WTC11 (cell line): Measurements from ENCODE around the gene MYO5B. TPM values are rescaled to one million over a fixed set of nuclear protein-coding genes. Genes with fewer than 3 reads are reported as not detected.

Source experiments
- ATAC-seq: fragments of 200-7000 bp; cut with Tn5 transposase; 2 replicates; pipeline ENCODE4 v1.10.0; 2021; ENCODE audit warnings: mild to moderate bottlenecking, moderate library complexity
- CTCF ChIA-PET: fragments of 300-600 bp; sonication (Branson Sonifier 250); formaldehyde crosslinking; loops from one replicate; lab custom pipeline; 2021; ENCODE audit warnings: antibody characterized with exemption; lab: Charles Lee
- POLR2A ChIA-PET: fragments of 350-600 bp; sonication (Branson Sonifier 250); formaldehyde crosslinking; loops from one replicate; lab custom pipeline; 2021; ENCODE audit warnings: antibody characterized with exemption; lab: Charles Lee
- DNase-seq: peaks from one replicate; pipeline ENCODE4 v3.0.0; 2021; ENCODE audit warnings: low spot score
- H3K27ac Mint-ChIP-seq: 2 replicates; pipeline ENCODE4 v1.8.0; 2021; ENCODE audit warnings: mixed read lengths
- H3K27me3 Mint-ChIP-seq: 2 replicates; pipeline ENCODE4 v1.8.0; 2021; ENCODE audit warnings: low read depth, mild to moderate bottlenecking, moderate library complexity, mixed read lengths
- H3K36me3 Mint-ChIP-seq: 2 replicates; pipeline ENCODE4 v1.8.0; 2021; ENCODE audit warnings: mixed read lengths
- H3K4me1 Mint-ChIP-seq: 2 replicates; pipeline ENCODE4 v1.8.0; 2022; ENCODE audit warnings: mixed read lengths
- H3K4me3 Mint-ChIP-seq: 2 replicates; pipeline ENCODE4 v1.8.0; 2021; ENCODE audit warnings: mild to moderate bottlenecking, moderate library complexity, mixed read lengths
- H3K9me3 Mint-ChIP-seq: 2 replicates; pipeline ENCODE4 v1.8.0; 2021; ENCODE audit warnings: mixed read lengths
- CBFB ChIP-seq: sonication (generic); formaldehyde crosslinking; IDR thresholded peaks from 2 replicates; pipeline ENCODE4 v1.8.1; 2022; ENCODE audit warnings: mild to moderate bottlenecking, low read depth, missing genetic modification reagents
- CREB1 ChIP-seq: sonication (generic); formaldehyde crosslinking; IDR thresholded peaks from 2 replicates; pipeline ENCODE4 v1.8.0; 2023; ENCODE audit warnings: mild to moderate bottlenecking, missing genetic modification reagents
- E2F4 ChIP-seq: sonication (generic); formaldehyde crosslinking; IDR thresholded peaks from 2 replicates; pipeline ENCODE4 v1.8.1; 2022; ENCODE audit warnings: low read depth, mild to moderate bottlenecking, moderate library complexity, missing genetic modification reagents, borderline replicate concordance
- EMX1 ChIP-seq: fragments of 250-450 bp; sonication (Bioruptor Pico); IDR thresholded peaks from 2 replicates; pipeline ENCODE4 v1.8.0; 2021; ENCODE audit warnings: mild to moderate bottlenecking
- GABPB1 ChIP-seq: sonication (generic); formaldehyde crosslinking; IDR thresholded peaks from 2 replicates; pipeline ENCODE4 v1.8.1; 2023; ENCODE audit warnings: mild to moderate bottlenecking, missing genetic modification reagents
- PRRX2 ChIP-seq: fragments of 250-450 bp; sonication (Bioruptor Pico); IDR thresholded peaks from 2 replicates; pipeline ENCODE4 v1.8.0; 2021; ENCODE audit warnings: mild to moderate bottlenecking
- SMAD3 ChIP-seq: sonication (generic); formaldehyde crosslinking; IDR thresholded peaks from 2 replicates; pipeline ENCODE4 v1.8.0; 2022; ENCODE audit warnings: missing genetic modification reagents, mild to moderate bottlenecking, borderline replicate concordance
- SOX15 ChIP-seq: fragments of 250-450 bp; sonication (Bioruptor Pico); IDR thresholded peaks from 2 replicates; pipeline ENCODE4 v1.9.0; 2021; ENCODE audit warnings: mild to moderate bottlenecking
- TEAD4 ChIP-seq: sonication (generic); formaldehyde crosslinking; IDR thresholded peaks from 2 replicates; pipeline ENCODE4 v1.8.0; 2022; ENCODE audit warnings: mild to moderate bottlenecking, missing genetic modification reagents
- ZBTB21 ChIP-seq: sonication (generic); formaldehyde crosslinking; IDR thresholded peaks from 2 replicates; pipeline ENCODE4 v1.8.1; 2023; ENCODE audit warnings: mild to moderate bottlenecking, missing genetic modification reagents, borderline replicate concordance
- ZNF138 ChIP-seq: sonication (generic); formaldehyde crosslinking; conservative IDR thresholded peaks from 2 replicates; pipeline ENCODE4 v1.8.1; 2022; ENCODE audit warnings: mild to moderate bottlenecking, moderate library complexity, missing genetic modification reagents
- ZNF232 ChIP-seq: sonication (generic); formaldehyde crosslinking; IDR thresholded peaks from 2 replicates; pipeline ENCODE4 v1.8.0; 2022; ENCODE audit warnings: mild to moderate bottlenecking, missing genetic modification reagents
- ZNF416 ChIP-seq: fragments of 250-450 bp; sonication (Bioruptor Pico); IDR thresholded peaks from 2 replicates; pipeline ENCODE4 v1.9.0; 2021; ENCODE audit warnings: mild to moderate bottlenecking, inconsistent platforms
- ZNF425 ChIP-seq: fragments of 250-450 bp; sonication (Bioruptor Pico); conservative IDR thresholded peaks from 2 replicates; pipeline ENCODE4 v1.9.0; 2021; ENCODE audit warnings: mild to moderate bottlenecking
- ZNF512 ChIP-seq: sonication (generic); formaldehyde crosslinking; IDR thresholded peaks from 2 replicates; pipeline ENCODE4 v1.8.1; 2022; ENCODE audit warnings: missing genetic modification reagents, borderline replicate concordance
- total RNA-seq: library from RNA; stranded (reverse); gene quantifications from 3 replicates; pipeline ENCODE4 v1.2.3, GENCODE V29; 2021
- TF ChIP-seq, protein P1 (sequence below): sonication (generic); formaldehyde crosslinking; IDR thresholded peaks from 2 replicates; pipeline ENCODE4 v1.8.0; 2022; ENCODE audit warnings: mild to moderate bottlenecking, missing genetic modification reagents
- TF ChIP-seq, protein P2 (sequence below): sonication (generic); formaldehyde crosslinking; conservative IDR thresholded peaks from 2 replicates; pipeline ENCODE4 v1.8.1; 2022; ENCODE audit warnings: mild to moderate bottlenecking, missing genetic modification reagents
- TF ChIP-seq, protein P3 (sequence below): sonication (generic); formaldehyde crosslinking; IDR thresholded peaks from 2 replicates; pipeline ENCODE4 v1.8.0; 2022; ENCODE audit warnings: mild to moderate bottlenecking, missing genetic modification reagents
- TF ChIP-seq, protein P4 (sequence below): sonication (generic); formaldehyde crosslinking; IDR thresholded peaks from 2 replicates; pipeline ENCODE4 v1.8.0; 2022; ENCODE audit warnings: missing genetic modification reagents
- TF ChIP-seq, protein P5 (sequence below): sonication (generic); formaldehyde crosslinking; IDR thresholded peaks from 2 replicates; pipeline ENCODE4 v1.8.1; 2022; ENCODE audit warnings: mild to moderate bottlenecking, moderate library complexity, missing genetic modification reagents
- TF ChIP-seq, protein P6 (sequence below): sonication (generic); formaldehyde crosslinking; IDR thresholded peaks from 2 replicates; pipeline ENCODE4 v1.8.1; 2023; ENCODE audit warnings: mild to moderate bottlenecking, missing genetic modification reagents, moderate library complexity

MYO5B gene
- total RNA-seq, 1 experiment from 2014 or later, result 8.7 TPM

DNA sequence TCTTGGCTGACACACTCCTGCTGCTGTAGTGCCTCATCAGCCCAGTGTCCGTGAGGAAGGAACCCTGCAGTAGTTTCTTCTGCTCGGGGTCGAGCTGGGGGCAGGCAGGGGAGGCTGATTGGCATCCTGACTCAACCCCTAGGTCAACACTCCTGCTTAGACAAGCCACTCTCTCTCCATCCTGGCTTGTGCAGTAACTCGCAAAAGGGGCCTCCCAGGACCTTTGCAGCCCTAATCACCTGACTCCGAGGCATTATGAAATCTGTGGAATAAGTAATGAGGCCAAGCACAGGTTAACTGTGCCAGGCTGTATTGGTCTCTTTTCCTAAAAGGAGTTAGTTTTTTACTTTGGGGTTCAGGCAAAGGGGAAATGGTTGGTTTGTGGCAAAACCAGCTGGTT is 289.2 kb downstream of the MYO5B start (continued):
- TF ChIP-seq CREB1 (CRISPR knock-in tag), result no peak
- no peak for TF ChIP-seq ZNF425 (CRISPR knock-in tag)
- TF ChIP-seq, protein P1, sequence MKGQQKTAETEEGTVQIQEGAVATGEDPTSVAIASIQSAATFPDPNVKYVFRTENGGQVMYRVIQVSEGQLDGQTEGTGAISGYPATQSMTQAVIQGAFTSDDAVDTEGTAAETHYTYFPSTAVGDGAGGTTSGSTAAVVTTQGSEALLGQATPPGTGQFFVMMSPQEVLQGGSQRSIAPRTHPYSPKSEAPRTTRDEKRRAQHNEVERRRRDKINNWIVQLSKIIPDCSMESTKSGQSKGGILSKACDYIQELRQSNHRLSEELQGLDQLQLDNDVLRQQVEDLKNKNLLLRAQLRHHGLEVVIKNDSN (CRISPR knock-in tag), result no peak
- TF ChIP-seq, protein P2, sequence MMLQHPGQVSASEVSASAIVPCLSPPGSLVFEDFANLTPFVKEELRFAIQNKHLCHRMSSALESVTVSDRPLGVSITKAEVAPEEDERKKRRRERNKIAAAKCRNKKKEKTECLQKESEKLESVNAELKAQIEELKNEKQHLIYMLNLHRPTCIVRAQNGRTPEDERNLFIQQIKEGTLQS (CRISPR knock-in tag), result no peak
- TF ChIP-seq EMX1 (CRISPR knock-in tag), result no peak
- no peak for TF ChIP-seq TEAD4 (CRISPR knock-in tag)
- no peak for TF ChIP-seq ZNF512
- TF ChIP-seq, protein P3, sequence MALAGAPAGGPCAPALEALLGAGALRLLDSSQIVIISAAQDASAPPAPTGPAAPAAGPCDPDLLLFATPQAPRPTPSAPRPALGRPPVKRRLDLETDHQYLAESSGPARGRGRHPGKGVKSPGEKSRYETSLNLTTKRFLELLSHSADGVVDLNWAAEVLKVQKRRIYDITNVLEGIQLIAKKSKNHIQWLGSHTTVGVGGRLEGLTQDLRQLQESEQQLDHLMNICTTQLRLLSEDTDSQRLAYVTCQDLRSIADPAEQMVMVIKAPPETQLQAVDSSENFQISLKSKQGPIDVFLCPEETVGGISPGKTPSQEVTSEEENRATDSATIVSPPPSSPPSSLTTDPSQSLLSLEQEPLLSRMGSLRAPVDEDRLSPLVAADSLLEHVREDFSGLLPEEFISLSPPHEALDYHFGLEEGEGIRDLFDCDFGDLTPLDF (CRISPR knock-in tag), result no peak
- TF ChIP-seq ZNF232 (CRISPR knock-in tag), result no peak
- no peak for TF ChIP-seq CBFB (CRISPR knock-in tag)
- TF ChIP-seq SMAD3, result no peak

- Mint-ChIP-seq H3K4me3 (no peak overlapping the region), H3K27ac (no peak overlapping the region), H3K9me3 (no peaks in the 10 kb centered on the region), H3K36me3 (peaks cover 6% of the 10 kb centered on the region), H3K4me1 (peaks cover 12% of the 10 kb centered on the region), H3K27me3 (peaks cover 20% of the 10 kb centered on the region)
- ATAC-seq (no peak), DNase-seq (no peak)
- POLR2A ChIA-PET, result no interaction called here
- CTCF ChIA-PET, result no interaction called here
- TF ChIP-seq E2F4 (CRISPR knock-in tag) (no peak), GABPB1 (CRISPR knock-in tag) (no peak), ZNF138 (CRISPR knock-in tag) (no peak), PRRX2 (no peak), SOX15 (CRISPR knock-in tag) (no peak), ZNF416 (no peak), ZBTB21 (CRISPR knock-in tag) (no peak)
- TF ChIP-seq, protein P4, sequence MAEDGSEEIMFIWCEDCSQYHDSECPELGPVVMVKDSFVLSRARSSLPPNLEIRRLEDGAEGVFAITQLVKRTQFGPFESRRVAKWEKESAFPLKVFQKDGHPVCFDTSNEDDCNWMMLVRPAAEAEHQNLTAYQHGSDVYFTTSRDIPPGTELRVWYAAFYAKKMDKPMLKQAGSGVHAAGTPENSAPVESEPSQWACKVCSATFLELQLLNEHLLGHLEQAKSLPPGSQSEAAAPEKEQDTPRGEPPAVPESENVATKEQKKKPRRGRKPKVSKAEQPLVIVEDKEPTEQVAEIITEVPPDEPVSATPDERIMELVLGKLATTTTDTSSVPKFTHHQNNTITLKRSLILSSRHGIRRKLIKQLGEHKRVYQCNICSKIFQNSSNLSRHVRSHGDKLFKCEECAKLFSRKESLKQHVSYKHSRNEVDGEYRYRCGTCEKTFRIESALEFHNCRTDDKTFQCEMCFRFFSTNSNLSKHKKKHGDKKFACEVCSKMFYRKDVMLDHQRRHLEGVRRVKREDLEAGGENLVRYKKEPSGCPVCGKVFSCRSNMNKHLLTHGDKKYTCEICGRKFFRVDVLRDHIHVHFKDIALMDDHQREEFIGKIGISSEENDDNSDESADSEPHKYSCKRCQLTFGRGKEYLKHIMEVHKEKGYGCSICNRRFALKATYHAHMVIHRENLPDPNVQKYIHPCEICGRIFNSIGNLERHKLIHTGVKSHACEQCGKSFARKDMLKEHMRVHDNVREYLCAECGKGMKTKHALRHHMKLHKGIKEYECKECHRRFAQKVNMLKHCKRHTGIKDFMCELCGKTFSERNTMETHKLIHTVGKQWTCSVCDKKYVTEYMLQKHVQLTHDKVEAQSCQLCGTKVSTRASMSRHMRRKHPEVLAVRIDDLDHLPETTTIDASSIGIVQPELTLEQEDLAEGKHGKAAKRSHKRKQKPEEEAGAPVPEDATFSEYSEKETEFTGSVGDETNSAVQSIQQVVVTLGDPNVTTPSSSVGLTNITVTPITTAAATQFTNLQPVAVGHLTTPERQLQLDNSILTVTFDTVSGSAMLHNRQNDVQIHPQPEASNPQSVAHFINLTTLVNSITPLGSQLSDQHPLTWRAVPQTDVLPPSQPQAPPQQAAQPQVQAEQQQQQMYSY (CRISPR knock-in tag), result no peak
- TF ChIP-seq, protein P5, sequence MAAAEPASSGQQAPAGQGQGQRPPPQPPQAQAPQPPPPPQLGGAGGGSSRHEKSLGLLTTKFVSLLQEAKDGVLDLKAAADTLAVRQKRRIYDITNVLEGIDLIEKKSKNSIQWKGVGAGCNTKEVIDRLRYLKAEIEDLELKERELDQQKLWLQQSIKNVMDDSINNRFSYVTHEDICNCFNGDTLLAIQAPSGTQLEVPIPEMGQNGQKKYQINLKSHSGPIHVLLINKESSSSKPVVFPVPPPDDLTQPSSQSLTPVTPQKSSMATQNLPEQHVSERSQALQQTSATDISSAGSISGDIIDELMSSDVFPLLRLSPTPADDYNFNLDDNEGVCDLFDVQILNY (CRISPR knock-in tag), result no peak
- TF ChIP-seq, protein P6, sequence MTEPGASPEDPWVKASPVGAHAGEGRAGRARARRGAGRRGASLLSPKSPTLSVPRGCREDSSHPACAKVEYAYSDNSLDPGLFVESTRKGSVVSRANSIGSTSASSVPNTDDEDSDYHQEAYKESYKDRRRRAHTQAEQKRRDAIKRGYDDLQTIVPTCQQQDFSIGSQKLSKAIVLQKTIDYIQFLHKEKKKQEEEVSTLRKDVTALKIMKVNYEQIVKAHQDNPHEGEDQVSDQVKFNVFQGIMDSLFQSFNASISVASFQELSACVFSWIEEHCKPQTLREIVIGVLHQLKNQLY (CRISPR knock-in tag), result no peak
- TF ChIP-seq, protein P3 (CRISPR knock-in tag), result no peak
Measured at GRCh38 chr18:49904871-49905555, 289.9 kb downstream of the MYO5B start.
